H1 (cell line): ENCODE measurements around the gene ITPKB. TPM values are rescaled to one million over a fixed set of nuclear protein-coding genes. Genes with fewer than 3 reads are reported as not detected.

Experiments used
- CTCF ChIA-PET: fragments of 300-600 bp; sonication (Branson Sonifier 250); formaldehyde crosslinking; loops from one replicate; lab custom pipeline; 2021; ENCODE audit not compliant: partially characterized antibody; lab: Charles Lee
- POLR2A ChIA-PET: fragments of 300-600 bp; sonication (Branson Sonifier 250); formaldehyde crosslinking; loops from one replicate; lab custom pipeline; 2021; ENCODE audit warnings: inconsistent platforms; ENCODE audit not compliant: partially characterized antibody; lab: Charles Lee
- DNase-seq, 2 experiments: peaks; one replicate each; pipeline versions ENCODE4 v3.0.0 to v3.0.0-alpha.2; 2010 to 2022; ENCODE audit warnings: low spot score in 2 of 2, low read depth in 1 of 2, mixed read lengths in 1 of 2
- FAIRE-seq: peaks from 2 replicates; lab custom pipeline; 2011; peaks lifted over from hg19 to GRCh38; lab: Jason Lieb, UNC
- H2AFZ ChIP-seq: 2 replicates; pipeline ENCODE4 v1.8.1; 2012; ENCODE audit warnings: low read length, inconsistent platforms
- H2AK5ac ChIP-seq: 2 replicates; pipeline ENCODE4 v1.6.1; 2013; ENCODE audit warnings: low read depth, low read length
- H2BK120ac ChIP-seq: replicated peaks from 2 replicates; pipeline ENCODE3; 2013; ENCODE audit warnings: low read depth, low read length, inconsistent platforms
- H2BK12ac ChIP-seq: 2 replicates; pipeline ENCODE4 v1.6.1; 2013; ENCODE audit warnings: low read depth, low read length
- H2BK15ac ChIP-seq: 2 replicates; pipeline ENCODE4 v1.6.1; 2013; ENCODE audit warnings: low read length
- H2BK20ac ChIP-seq: 2 replicates; pipeline ENCODE4 v1.6.1; 2013; ENCODE audit warnings: low read length
- H2BK5ac ChIP-seq: 2 replicates; pipeline ENCODE4 v1.6.1; 2013; ENCODE audit warnings: low read depth, low read length
- H3K14ac ChIP-seq: 2 replicates; pipeline ENCODE4 v1.6.1; 2013; ENCODE audit warnings: inconsistent platforms; ENCODE audit not compliant: insufficient read length
- H3K18ac ChIP-seq: 2 replicates; pipeline ENCODE4 v1.6.1; 2013; ENCODE audit warnings: low read length; ENCODE audit errors: extremely low read depth
- H3K23ac ChIP-seq: 2 replicates; pipeline ENCODE4 v1.6.1; 2013; ENCODE audit warnings: inconsistent platforms; ENCODE audit not compliant: insufficient read length
- H3K23me2 ChIP-seq: 2 replicates; pipeline ENCODE4 v1.6.1; 2013; ENCODE audit warnings: low read depth, low read length
- H3K27ac ChIP-seq: 2 replicates; pipeline ENCODE4 v1.6.1; 2011; ENCODE audit warnings: low read depth, low read length, inconsistent platforms
- H3K27me3 ChIP-seq, 4 experiments: replicated peaks in 1 of 4; 1 replicate in 1 of 4; 2 replicates in 3 of 4; pipeline versions ENCODE4 v1.6.1 to v1.8.1; 2011 to 2013; ENCODE audit warnings: low read length in 3 of 4, mild to moderate bottlenecking in 3 of 4, inconsistent platforms in 2 of 4, mixed read lengths in 2 of 4, moderate library complexity in 1 of 4; ENCODE audit not compliant: control insufficient read depth in 3 of 4, insufficient read depth in 3 of 4; ENCODE audit errors: extremely low read depth in 1 of 4
- H3K36me3 ChIP-seq, 4 experiments: 2 replicates each; pipeline versions ENCODE4 v1.6.1 to v1.8.1; 2011 to 2013; ENCODE audit warnings: mild to moderate bottlenecking in 4 of 4, low read length in 3 of 4, moderate library complexity in 2 of 4, control low read depth in 1 of 4, inconsistent platforms in 1 of 4; ENCODE audit not compliant: insufficient read depth in 4 of 4, control insufficient read depth in 2 of 4
- H3K4ac ChIP-seq: replicated peaks from 2 replicates; pipeline ENCODE3; 2013; ENCODE audit warnings: low read length, low read depth, mixed read lengths, inconsistent platforms; ENCODE audit not compliant: insufficient read length
- H3K4me1 ChIP-seq, 4 experiments: replicated peaks in 1 of 4; 1 replicate in 1 of 4; 2 replicates in 3 of 4; pipeline versions ENCODE4 v1.6.1 to v1.8.1; 2011 to 2013; ENCODE audit warnings: low read length in 3 of 4, inconsistent platforms in 2 of 4, mixed read lengths in 1 of 4; ENCODE audit not compliant: insufficient read depth in 4 of 4, control insufficient read depth in 3 of 4
- H3K4me2 ChIP-seq, 2 experiments: 2 replicates each; pipeline versions ENCODE4 v1.6.1 to v1.8.1; 2011 to 2013; ENCODE audit warnings: low read depth in 2 of 2, low read length in 2 of 2, control low read depth in 1 of 2, inconsistent platforms in 1 of 2, mild to moderate bottlenecking in 1 of 2; ENCODE audit not compliant: insufficient read depth in 1 of 2
- H3K4me3 ChIP-seq, 4 experiments: fragments of 200-600, 300-600 bp in 1 of 4; sonication (generic), shearing (Covaris generic), sonication (Bioruptor Twin) in 1 of 4; 2 replicates each; pipeline versions ENCODE4 v1.5.1 to v1.8.1; 2011 to 2016; ENCODE audit warnings: low read length in 4 of 4, low read depth in 3 of 4, control low read depth in 2 of 4, inconsistent platforms in 2 of 4, mild to moderate bottlenecking in 2 of 4, mixed read lengths in 1 of 4, moderate library complexity in 1 of 4; ENCODE audit not compliant: insufficient read depth in 2 of 4; ENCODE audit errors: extremely low read depth in 1 of 4
- H3K56ac ChIP-seq: replicated peaks from 2 replicates; pipeline ENCODE3; 2013; ENCODE audit warnings: low read depth, mild to moderate bottlenecking, mixed read lengths, low read length, inconsistent platforms; ENCODE audit not compliant: insufficient read length
- H3K79me1 ChIP-seq: 2 replicates; pipeline ENCODE4 v1.6.1; 2013; ENCODE audit warnings: low read depth, low read length, control low read depth
- H3K79me2 ChIP-seq, 2 experiments: 2 replicates each; pipeline versions ENCODE4 v1.6.1 to v1.8.1; 2012 to 2013; ENCODE audit warnings: low read length in 2 of 2, mild to moderate bottlenecking in 2 of 2, inconsistent platforms in 1 of 2; ENCODE audit not compliant: insufficient read depth in 2 of 2, control insufficient read depth in 1 of 2
- H3K9ac ChIP-seq, 4 experiments: replicated peaks in 1 of 4; 1 replicate in 1 of 4; 2 replicates in 3 of 4; pipeline versions ENCODE4 v1.6.1 to v1.8.1; 2011 to 2013; ENCODE audit warnings: low read depth in 3 of 4, low read length in 3 of 4, control low read depth in 2 of 4, mild to moderate bottlenecking in 2 of 4, moderate library complexity in 2 of 4, inconsistent platforms in 1 of 4; ENCODE audit errors: extremely low read depth in 1 of 4
- H3K9me3 ChIP-seq, 2 experiments: 2 replicates each; pipeline versions ENCODE4 v1.6.1 to v1.8.1; 2012 to 2013; ENCODE audit warnings: mild to moderate bottlenecking in 2 of 2, moderate library complexity in 2 of 2, control low read depth in 1 of 2, inconsistent platforms in 1 of 2, low read depth in 1 of 2, low read length in 1 of 2, mixed read lengths in 1 of 2; ENCODE audit not compliant: insufficient read depth in 2 of 2
- H4K20me1 ChIP-seq, 2 experiments: replicated peaks in 1 of 2; 2 replicates each; pipeline versions ENCODE3 to v1.8.1; 2011 to 2013; ENCODE audit warnings: inconsistent platforms in 2 of 2, low read length in 2 of 2, mild to moderate bottlenecking in 1 of 2; ENCODE audit not compliant: insufficient read depth in 2 of 2, control insufficient read depth in 1 of 2
- H4K5ac ChIP-seq: 2 replicates; pipeline ENCODE4 v1.6.1; 2013; ENCODE audit warnings: low read length, low read depth, mixed read lengths, inconsistent platforms; ENCODE audit not compliant: insufficient read length
- H4K8ac ChIP-seq: 2 replicates; pipeline ENCODE4 v1.8.0; 2013; ENCODE audit warnings: mild to moderate bottlenecking, moderate library complexity, low read length, inconsistent platforms; ENCODE audit not compliant: insufficient read depth; ENCODE audit errors: extremely low read depth
- H4K91ac ChIP-seq: replicated peaks from 2 replicates; pipeline ENCODE3; 2013; ENCODE audit warnings: low read length, mixed read lengths, inconsistent platforms; ENCODE audit not compliant: insufficient read length
- BCL11A ChIP-seq, 2 experiments: IDR thresholded peaks; one replicate each; pipeline ENCODE4 v1.6.1; 2011; ENCODE audit warnings: low read depth in 2 of 2, low read length in 2 of 2, mild to moderate bottlenecking in 2 of 2
- CEBPB ChIP-seq: IDR thresholded peaks from 2 replicates; pipeline ENCODE4 v1.6.1; 2012; ENCODE audit warnings: low read depth, low read length
- CHD1 ChIP-seq: IDR thresholded peaks from 2 replicates; pipeline ENCODE4 v1.6.1; 2012; ENCODE audit warnings: low read depth, low read length, improper control_type of control experiment
- FOSL1 ChIP-seq: IDR thresholded peaks from 2 replicates; pipeline ENCODE4 v1.6.1; 2011; ENCODE audit warnings: mild to moderate bottlenecking, low read depth, low read length, moderate library complexity; ENCODE audit not compliant: insufficient read depth
- HDAC2 ChIP-seq, 2 experiments: fragments of 300-600 bp in 1 of 2; sonication (generic) in 1 of 2; IDR thresholded peaks; 2 replicates each; pipeline ENCODE4 v1.6.1; 2011 to 2012; ENCODE audit warnings: low read depth in 2 of 2, low read length in 2 of 2, mild to moderate bottlenecking in 2 of 2, moderate library complexity in 2 of 2, borderline replicate concordance in 1 of 2, inconsistent platforms in 1 of 2
- POLR2AphosphoS5 ChIP-seq: IDR thresholded peaks from 2 replicates; pipeline ENCODE4 v1.6.1; 2011; ENCODE audit warnings: low read depth, low read length
- RAD21 ChIP-seq, 2 experiments: IDR thresholded peaks in 1 of 2; conservative IDR thresholded peaks in 1 of 2; 2 replicates each; pipeline ENCODE4 v1.6.1; 2011; ENCODE audit warnings: low read depth in 2 of 2, low read length in 2 of 2, improper control_type of control experiment in 1 of 2, inconsistent platforms in 1 of 2, mild to moderate bottlenecking in 1 of 2, moderate library complexity in 1 of 2
- YY1 ChIP-seq: IDR thresholded peaks from 2 replicates; pipeline ENCODE4 v1.6.1; 2011; ENCODE audit warnings: low read depth, mild to moderate bottlenecking, low read length
- ZNF274 ChIP-seq: IDR thresholded peaks from 2 replicates; pipeline ENCODE4 v1.7.0; 2012; ENCODE audit warnings: low read length, borderline replicate concordance; ENCODE audit errors: extremely low read depth
- WGBS, 2 experiments: shearing (Covaris generic) in 1 of 2; methylation state at CpG; one replicate each; pipeline versions ENCODE4 v1.1.6 to v1.1.7; 2013 to 2015; ENCODE audit warnings: low lambda C conversion rate in 2 of 2, mixed read lengths in 2 of 2, inconsistent platforms in 1 of 2, low coverage in 1 of 2, missing lambda C conversion rate in 1 of 2; ENCODE audit not compliant: insufficient replicate concordance in 2 of 2, insufficient coverage in 1 of 2, insufficient read length in 1 of 2; ENCODE audit errors: extremely low coverage in 1 of 2, missing lambda C conversion rate in 1 of 2; 5-methylcytosine and 5-hydroxymethylcytosine counted together
- polyA plus RNA-seq, 7 experiments: library from polyadenylated mRNA; depleted of rRNA in 3 of 7; stranded (reverse) in 5 of 7; unstranded in 2 of 7; fragments of >200 nt in 5 of 7; fragments of 200-250 nt in 2 of 7; gene quantifications; 1 replicate in 5 of 7; 2 replicates in 1 of 7; 4 replicates in 1 of 7; pipeline versions ENCODE4 v1.2.1 to v1.2.3, GENCODE V29; 2011 to 2013; ENCODE audit warnings: missing spikeins in 2 of 7, mixed read lengths in 2 of 7
- total RNA-seq: library from RNA; stranded (reverse); fragmentation: NEBNext Ultra II Directional; extraction: Animal tissue kit (Norgen Biotek cat#: 25700); gene quantifications from 2 replicates; pipeline ENCODE4 v1.2.1, GENCODE V29; 2021
- TF ChIP-seq, protein P1 (sequence below): IDR thresholded peaks from 2 replicates; pipeline ENCODE4 v1.6.1; 2012; ENCODE audit warnings: inconsistent platforms
- TF ChIP-seq, protein P2 (sequence below), 3 experiments: IDR thresholded peaks; 1 replicate in 2 of 3; 2 replicates in 1 of 3; pipeline versions ENCODE4 v1.5.1 to v1.6.1; 2011; ENCODE audit warnings: low read length in 3 of 3, mild to moderate bottlenecking in 3 of 3, inconsistent platforms in 2 of 3, low read depth in 1 of 3, moderate library complexity in 1 of 3; ENCODE audit not compliant: insufficient read depth in 1 of 3; ENCODE audit errors: control extremely low read depth in 1 of 3

Gene ITPKB
- total and polyA plus RNA-seq, 2 of the 8 experiments (the other 6 are each of a cell fraction or from before 2014, with no cell fraction given) = 1.7 to 4.8 TPM

GRCh38 chr1:226779561-226779960 lies 40.5 kb upstream of the ITPKB start:
- Histone ChIP-seq H3K23me2 (no peaks in the 10 kb centered on the region; the same call in 1 of the 2 replicates), H3K4ac (no peak overlapping the region), H3K36me3 (no peaks in the 10 kb centered on the region), H3K4me1 (peaks cover 0 to 2% (median 0%) of the 10 kb centered on the region in 4 experiments; a peak in 1 of 7 replicates), H3K9me3 (no peaks in the 10 kb centered on the region), H3K23ac (no peak overlapping the region), H2AK5ac (no peak overlapping the region), H3K14ac (no peak overlapping the region), H2BK120ac (no peak overlapping the region), H3K27me3 (no peaks in the 10 kb centered on the region), H4K8ac (no peak overlapping the region), H3K27ac (no peak overlapping the region), H3K18ac (no peak overlapping the region), H2BK15ac (no peak overlapping the region), H3K79me1 (no peaks in the 10 kb centered on the region), H3K56ac (no peak overlapping the region), H3K4me3 (no peak overlapping the region), H2BK5ac (no peak overlapping the region), H4K20me1 (no peaks in the 10 kb centered on the region), H3K9ac (no peak overlapping the region), H2AFZ (no peak overlapping the region), H4K5ac (no peak overlapping the region), H4K91ac (no peak overlapping the region), H2BK20ac (no peak overlapping the region), H3K79me2 (no peaks in the 10 kb centered on the region), H2BK12ac (no peak overlapping the region), H3K4me2 (no peak overlapping the region)
- FAIRE-seq (no peak), DNase-seq (no peak)
- ChIA-PET CTCF (interaction anchor here (0.9 to 1.1 kb wide), 4 partner anchors 42 to 153 kb away, joined by 3 to 4 read pairs (median 3); no protein-coding TSS in a partner anchor), POLR2A (no interaction called here)
- 88% methylated on average over 10 of the region's 10 CpGs; no CpG with 5 or more reads in 1 of the 2 experiments for WGBS, 2 experiments
- TF ChIP-seq BCL11A (IDR thresholded peaks at IDR 0.05; ENCODE audit: low read depth in 2 of 2, low read length in 2 of 2) (no peak), FOSL1 (no peak), HDAC2 (IDR thresholded peaks at IDR 0.05; ENCODE audit: borderline replicate concordance in 1 of 2, low read depth in 2 of 2, low read length in 2 of 2) (no peak), POLR2AphosphoS5 (no peak), YY1 (no peak), ZNF274 (no peak), CEBPB (no peak), RAD21 (IDR thresholded peaks at IDR 0.05 in 1 of 2, conservative IDR thresholded peaks at IDR 0.05 in 1 of 2; ENCODE audit: low read depth in 2 of 2, low read length in 2 of 2) (no peak), CHD1 (no peak)
- TF ChIP-seq, protein P1, sequence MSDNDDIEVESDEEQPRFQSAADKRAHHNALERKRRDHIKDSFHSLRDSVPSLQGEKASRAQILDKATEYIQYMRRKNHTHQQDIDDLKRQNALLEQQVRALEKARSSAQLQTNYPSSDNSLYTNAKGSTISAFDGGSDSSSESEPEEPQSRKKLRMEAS = no peak
- TF ChIP-seq, protein P2, sequence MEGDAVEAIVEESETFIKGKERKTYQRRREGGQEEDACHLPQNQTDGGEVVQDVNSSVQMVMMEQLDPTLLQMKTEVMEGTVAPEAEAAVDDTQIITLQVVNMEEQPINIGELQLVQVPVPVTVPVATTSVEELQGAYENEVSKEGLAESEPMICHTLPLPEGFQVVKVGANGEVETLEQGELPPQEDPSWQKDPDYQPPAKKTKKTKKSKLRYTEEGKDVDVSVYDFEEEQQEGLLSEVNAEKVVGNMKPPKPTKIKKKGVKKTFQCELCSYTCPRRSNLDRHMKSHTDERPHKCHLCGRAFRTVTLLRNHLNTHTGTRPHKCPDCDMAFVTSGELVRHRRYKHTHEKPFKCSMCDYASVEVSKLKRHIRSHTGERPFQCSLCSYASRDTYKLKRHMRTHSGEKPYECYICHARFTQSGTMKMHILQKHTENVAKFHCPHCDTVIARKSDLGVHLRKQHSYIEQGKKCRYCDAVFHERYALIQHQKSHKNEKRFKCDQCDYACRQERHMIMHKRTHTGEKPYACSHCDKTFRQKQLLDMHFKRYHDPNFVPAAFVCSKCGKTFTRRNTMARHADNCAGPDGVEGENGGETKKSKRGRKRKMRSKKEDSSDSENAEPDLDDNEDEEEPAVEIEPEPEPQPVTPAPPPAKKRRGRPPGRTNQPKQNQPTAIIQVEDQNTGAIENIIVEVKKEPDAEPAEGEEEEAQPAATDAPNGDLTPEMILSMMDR (IDR thresholded peaks at IDR 0.05; ENCODE audit: control extremely low read depth in 1 of 3, insufficient read depth in 1 of 3, low read depth in 1 of 3, low read length in 3 of 3) = no peak
